Measurements from ENCODE around the gene IRAK3.

DNA sequence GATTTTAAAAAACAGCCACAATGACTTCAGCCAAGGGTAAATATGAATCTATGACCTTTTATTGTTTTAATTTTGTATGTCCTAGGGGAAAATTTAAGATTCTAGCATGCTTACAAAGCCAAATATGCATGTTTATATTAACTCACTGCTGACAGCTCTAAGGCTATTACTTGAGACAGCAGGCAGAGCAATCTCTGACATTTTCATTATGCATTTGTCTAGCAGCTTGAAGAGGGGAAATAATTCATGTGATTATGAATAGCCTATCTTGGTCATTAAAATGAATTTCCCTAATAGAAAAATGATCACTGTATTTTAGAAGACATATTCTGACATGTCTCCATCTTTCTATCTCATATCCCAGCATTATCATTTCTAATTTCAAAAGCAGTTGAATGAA is 66.7 kb downstream of the IRAK3 start:
- TF ChIP-seq CTCF (IDR thresholded peaks at IDR 0.05) (no peak), POLR2AphosphoS5 (IDR thresholded peaks at IDR 0.05) (no peak), POLR2A (IDR thresholded peaks at IDR 0.05) (no peak), EP300 (IDR thresholded peaks at IDR 0.05) (no peak)
